Measurements from ENCODE around the gene ADCK1.
"Not testable (repeated sequence)": the region's sequence is repeated elsewhere in the genome, so short reads cannot be mapped to it uniquely, and the experiment has no call there.

ADCK1 gene

DNA sequence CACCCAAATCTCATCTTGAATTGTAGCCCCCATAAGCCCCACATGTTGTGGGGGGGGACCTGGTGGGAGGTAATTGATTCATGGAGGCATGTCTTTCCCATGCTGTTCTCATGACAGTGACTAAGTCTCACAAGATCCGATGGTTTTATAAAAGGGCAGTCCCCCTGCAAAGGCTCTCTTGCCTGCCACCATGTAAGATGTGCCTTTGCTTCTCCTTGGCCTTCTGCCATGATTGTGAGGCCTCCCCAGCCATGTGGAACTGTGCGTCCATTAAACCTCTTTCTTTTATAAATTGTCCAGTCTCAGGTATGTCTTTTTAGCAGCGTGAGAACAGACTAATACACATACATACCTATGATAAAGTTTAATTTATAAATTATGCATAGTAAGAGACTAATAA is 89.0 kb downstream of the ADCK1 start:
- in situ Hi-C loops (cut with MboI; ENCODE audit: low pct_unique_long_range_greater_than_20kb, low sequenced_read_pairs); DNase-seq: not testable (repeated sequence)

- no peak for DNase-seq
- in situ Hi-C loops (cut with MboI; ENCODE audit: low pct_unique_long_range_greater_than_20kb, low sequenced_read_pairs), result no loop called here
Observed at GRCh38 chr14:77889971-77890442, 90.1 kb downstream of the ADCK1 start.

DNA sequence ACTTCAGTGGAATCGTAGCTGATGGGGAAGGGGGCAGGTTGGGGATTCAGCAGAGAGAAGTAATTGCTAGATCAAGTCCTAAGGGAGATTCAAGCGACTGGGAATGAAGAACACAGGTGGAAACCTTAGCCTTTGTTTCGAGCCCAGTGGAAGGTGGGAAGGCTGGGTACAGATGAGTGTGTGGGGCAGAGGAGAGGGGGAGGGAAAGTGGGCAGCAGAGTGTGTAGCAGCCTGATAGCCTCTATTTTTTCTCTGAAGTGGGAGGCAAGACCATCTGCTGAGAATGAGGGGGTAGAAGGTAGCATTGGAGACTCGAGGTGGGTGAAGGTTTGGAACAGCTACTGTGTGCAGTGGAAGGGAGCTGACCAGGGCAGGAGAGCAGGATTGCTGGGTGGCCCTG is 91.0 kb downstream of the ADCK1 start:
- in situ Hi-C loops (cut with MboI; ENCODE audit: low pct_unique_long_range_greater_than_20kb, low sequenced_read_pairs), result no loop called here

DNA sequence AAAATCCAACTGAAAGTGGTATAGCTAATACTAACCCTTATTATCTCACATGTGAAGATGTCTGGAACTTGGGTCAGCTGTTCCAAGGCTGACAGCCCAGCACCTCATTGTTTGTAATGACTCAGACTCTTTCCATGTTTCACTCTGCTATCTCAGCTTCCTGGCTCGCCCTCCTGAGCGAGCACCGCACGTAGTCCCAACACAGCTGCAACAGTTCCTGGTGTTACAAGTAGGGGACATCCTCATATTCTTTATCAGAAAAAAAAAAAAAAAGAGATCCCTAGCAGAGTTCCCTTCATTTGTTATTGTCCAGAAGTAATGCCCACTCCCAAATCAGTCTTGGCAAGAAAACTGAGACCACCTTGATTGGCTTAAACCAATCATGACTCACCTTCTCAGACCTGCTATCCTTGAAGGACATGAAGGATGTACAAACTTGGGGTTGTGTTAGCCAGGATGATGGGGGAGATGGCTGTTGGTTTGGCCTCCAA is 92.5 kb downstream of the ADCK1 start:
- in situ Hi-C loops (cut with MboI; ENCODE audit: low pct_unique_long_range_greater_than_20kb, low sequenced_read_pairs), result no loop called here
- no peak for DNase-seq

More for the DNA sequence above, 91.0 kb downstream of the ADCK1 start:
- no peak for DNase-seq

GRCh38 chr14:77892890-77893484 is 93.1 kb downstream of the ADCK1 start:
- no peak for DNase-seq
- in situ Hi-C loops (cut with MboI; ENCODE audit: low pct_unique_long_range_greater_than_20kb, low sequenced_read_pairs), result no loop called here

DNA sequence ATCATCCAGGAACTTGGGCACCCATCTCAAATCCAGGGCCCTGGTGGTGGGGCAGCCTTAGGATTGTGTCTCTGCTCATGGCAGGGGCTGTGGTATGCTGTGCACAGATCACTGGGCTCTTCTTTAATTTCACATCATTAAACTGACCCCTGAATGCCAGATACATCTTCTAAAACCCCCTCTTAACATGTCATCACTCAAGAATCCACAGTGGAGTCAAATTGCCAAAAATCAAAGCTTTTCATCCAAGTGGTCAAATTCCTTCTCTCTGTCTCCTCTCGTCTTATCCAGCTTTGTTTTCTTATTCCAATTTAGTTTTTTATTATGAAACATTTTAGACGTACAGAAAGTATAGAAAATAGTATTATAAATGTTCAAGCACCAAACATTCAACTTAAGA is 97.5 kb downstream of the ADCK1 start:
- in situ Hi-C loops (cut with MboI; ENCODE audit: low pct_unique_long_range_greater_than_20kb, low sequenced_read_pairs), result no loop called here
- DNase-seq, result no peak

GRCh38 chr14:77902811-77903210 is 102.9 kb downstream of the ADCK1 start:
- in situ Hi-C loops (cut with MboI; ENCODE audit: low pct_unique_long_range_greater_than_20kb, low sequenced_read_pairs), result no loop called here
- DNase-seq, result no peak

DNA sequence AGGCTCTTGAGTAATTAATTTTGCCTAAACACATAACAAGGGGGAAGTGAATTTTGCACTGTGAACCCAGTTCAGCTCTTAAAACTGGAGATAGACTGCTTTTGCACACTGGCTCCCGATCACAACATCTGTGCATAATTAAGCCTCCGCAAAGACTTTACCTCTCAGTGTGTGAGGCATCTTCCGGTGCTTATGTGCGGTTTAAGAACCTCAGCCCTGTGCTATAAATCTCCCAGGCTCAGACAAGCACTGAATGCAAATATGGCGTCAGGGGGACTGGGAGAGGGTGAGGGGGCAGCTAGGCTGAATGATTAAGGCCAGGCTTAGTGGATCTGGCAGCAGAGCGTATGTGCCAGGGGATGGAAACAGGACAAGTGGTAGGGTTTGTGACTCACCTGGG is 103.3 kb downstream of the ADCK1 start:
- in situ Hi-C loops (cut with MboI; ENCODE audit: low pct_unique_long_range_greater_than_20kb, low sequenced_read_pairs), result no loop called here
- no peak for DNase-seq

GRCh38 chr14:77903937-77904617 is 104.2 kb downstream of the ADCK1 start:
- in situ Hi-C loops (cut with MboI; ENCODE audit: low pct_unique_long_range_greater_than_20kb, low sequenced_read_pairs), result no loop called here
- no peak for DNase-seq

GRCh38 chr14:77906446-77906845 is 106.5 kb downstream of the ADCK1 start:
- DNase-seq, result no peak
- in situ Hi-C loops (cut with MboI; ENCODE audit: low pct_unique_long_range_greater_than_20kb, low sequenced_read_pairs), result no loop called here

DNA sequence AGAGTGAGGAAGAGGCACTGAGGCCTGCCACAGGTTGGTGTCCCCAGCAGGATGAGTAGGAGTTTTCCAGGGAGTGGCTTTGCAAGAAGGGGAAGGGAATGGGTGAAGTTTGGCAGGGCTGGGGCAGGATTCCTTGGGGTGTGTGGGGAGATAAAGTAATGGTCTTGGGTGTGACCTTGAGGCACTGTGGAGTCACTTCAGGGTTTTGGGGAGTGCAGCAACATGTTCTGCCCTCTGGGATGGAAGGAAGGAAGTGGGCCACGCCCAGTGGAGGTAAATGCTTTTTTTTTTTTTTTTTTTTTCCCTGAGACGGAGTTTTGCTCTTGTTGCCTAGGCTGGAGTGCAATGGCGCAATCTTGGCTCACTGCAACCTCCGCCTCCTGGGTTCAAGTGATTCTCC is 108.9 kb downstream of the ADCK1 start:
- DNase-seq, result no peak
- in situ Hi-C loops (cut with MboI; ENCODE audit: low pct_unique_long_range_greater_than_20kb, low sequenced_read_pairs), result no loop called here

- no peak for DNase-seq
- in situ Hi-C loops (cut with MboI; ENCODE audit: low pct_unique_long_range_greater_than_20kb, low sequenced_read_pairs), result no loop called here
Observed at GRCh38 chr14:77909911-77910310, 110.0 kb downstream of the ADCK1 start.

GRCh38 chr14:77910506-77910905 is 110.6 kb downstream of the ADCK1 start:
- DNase-seq, result no peak
- in situ Hi-C loops (cut with MboI; ENCODE audit: low pct_unique_long_range_greater_than_20kb, low sequenced_read_pairs), result no loop called here

DNA sequence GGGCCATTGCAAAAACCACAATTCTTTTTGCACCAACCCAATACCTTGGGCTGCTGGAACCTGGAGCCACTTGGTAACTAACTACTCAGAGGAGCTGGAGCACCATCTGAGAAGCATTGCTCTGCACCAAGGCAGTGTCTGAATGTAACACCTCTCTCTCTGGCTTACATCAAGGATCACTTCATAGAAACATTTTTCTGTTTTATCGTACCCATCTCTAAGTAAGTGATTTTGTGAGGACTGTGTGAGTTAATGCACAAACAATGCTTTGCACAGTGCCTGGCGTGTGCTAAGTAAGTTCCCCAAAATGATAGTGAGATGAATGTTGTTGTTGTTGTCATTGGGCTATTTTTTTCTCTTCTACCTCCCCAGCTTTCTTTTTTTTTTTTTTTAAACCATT is 111.4 kb downstream of the ADCK1 start:
- no peak for DNase-seq
- in situ Hi-C loops (cut with MboI; ENCODE audit: low pct_unique_long_range_greater_than_20kb, low sequenced_read_pairs), result no loop called here

GRCh38 chr14:77912754-77913556 is 113.0 kb downstream of the ADCK1 start:
- no peak for DNase-seq
- in situ Hi-C loops (cut with MboI; ENCODE audit: low pct_unique_long_range_greater_than_20kb, low sequenced_read_pairs), result no loop called here

GRCh38 chr14:77914073-77914721 is 114.3 kb downstream of the ADCK1 start:
- in situ Hi-C loops (cut with MboI; ENCODE audit: low pct_unique_long_range_greater_than_20kb, low sequenced_read_pairs), result no loop called here
- peak; percentile 19 for DNase-seq

GRCh38 chr14:77915390-77915789 is 115.5 kb downstream of the ADCK1 start:
- DNase-seq; in situ Hi-C loops (cut with MboI; ENCODE audit: low pct_unique_long_range_greater_than_20kb, low sequenced_read_pairs): not testable (repeated sequence)

DNA sequence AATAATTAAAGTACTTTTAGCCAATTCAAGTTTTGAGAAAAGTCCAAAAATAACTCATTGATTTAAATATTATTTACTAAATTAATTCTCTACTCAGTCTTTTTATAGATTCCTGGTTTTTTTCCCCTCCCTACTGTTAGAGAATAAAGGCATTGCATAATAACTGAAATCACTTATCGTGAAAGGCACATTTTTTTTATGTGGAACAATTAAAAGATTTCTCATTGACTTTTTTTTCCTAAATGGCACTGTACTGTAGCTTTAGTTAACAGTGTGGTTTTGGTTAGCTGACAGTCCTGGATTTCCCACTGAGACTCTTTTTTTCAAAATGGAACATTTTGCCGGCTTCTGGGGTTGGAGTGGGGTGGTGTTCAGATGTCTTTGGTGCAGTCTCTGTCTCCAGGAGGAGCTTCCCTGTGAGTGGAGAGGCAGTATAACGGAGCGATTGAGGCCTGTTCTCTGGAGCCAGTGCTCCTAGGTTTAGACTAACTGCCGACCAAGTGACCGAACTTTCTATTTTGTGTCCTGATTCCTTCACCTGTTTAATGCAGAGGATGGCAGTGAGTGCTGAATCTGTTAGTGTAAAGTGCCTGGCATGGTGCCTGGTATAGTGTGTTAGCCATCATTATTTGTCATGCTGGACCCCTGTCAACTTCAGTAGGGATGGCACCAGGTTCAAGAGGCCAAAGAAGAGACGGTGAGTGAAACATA is 117.7 kb downstream of the ADCK1 start:
- DNase-seq, result peak; percentile 36
- in situ Hi-C loops (cut with MboI; ENCODE audit: low pct_unique_long_range_greater_than_20kb, low sequenced_read_pairs), result no loop called here

GRCh38 chr14:77918448-77918847 is 118.5 kb downstream of the ADCK1 start:
- DNase-seq, result peak; percentile 77
- in situ Hi-C loops (cut with MboI; ENCODE audit: low pct_unique_long_range_greater_than_20kb, low sequenced_read_pairs), result no loop called here
